Stimulated activated effector memory CD8-positive, alpha-beta T cell treated with anti-CD3 and anti-CD28 coated beads, Interleukin-12 subunit alpha, Interleukin-12 subunit beta, amount 100 ng/mL, for 72 hours (primary cell): ENCODE results near the gene STK25.
A peak's percentile ranks its signal among the peaks of the same experiment; 100 is the strongest.

Experiments used
- ATAC-seq: fragments of 150-1000 bp; cut with Tn5 transposase; 2 replicates; pipeline ENCODE4 v1.10.0; 2021
- DNase-seq, 2 donors: peaks; one replicate each; pipeline ENCODE4 v3.0.0; 2021 to 2022; ENCODE audit warnings: low spot score in 2 of 2
- H3K27ac Mint-ChIP-seq: one replicate; pipeline ENCODE4 v1.8.0; 2022; ENCODE audit warnings: mild to moderate bottlenecking, mixed read lengths
- H3K36me3 Mint-ChIP-seq: one replicate; pipeline ENCODE4 v1.8.0; 2022; ENCODE audit warnings: mild to moderate bottlenecking, mixed read lengths
- H3K4me1 Mint-ChIP-seq: one replicate; pipeline ENCODE4 v1.8.0; 2022; ENCODE audit warnings: mixed read lengths
- H3K4me3 Mint-ChIP-seq: one replicate; pipeline ENCODE4 v1.8.0; 2022; ENCODE audit warnings: mild to moderate bottlenecking, mixed read lengths
- H3K9me3 Mint-ChIP-seq: one replicate; pipeline ENCODE4 v1.8.0; 2022; ENCODE audit warnings: mixed read lengths

The STK25 gene

DNA sequence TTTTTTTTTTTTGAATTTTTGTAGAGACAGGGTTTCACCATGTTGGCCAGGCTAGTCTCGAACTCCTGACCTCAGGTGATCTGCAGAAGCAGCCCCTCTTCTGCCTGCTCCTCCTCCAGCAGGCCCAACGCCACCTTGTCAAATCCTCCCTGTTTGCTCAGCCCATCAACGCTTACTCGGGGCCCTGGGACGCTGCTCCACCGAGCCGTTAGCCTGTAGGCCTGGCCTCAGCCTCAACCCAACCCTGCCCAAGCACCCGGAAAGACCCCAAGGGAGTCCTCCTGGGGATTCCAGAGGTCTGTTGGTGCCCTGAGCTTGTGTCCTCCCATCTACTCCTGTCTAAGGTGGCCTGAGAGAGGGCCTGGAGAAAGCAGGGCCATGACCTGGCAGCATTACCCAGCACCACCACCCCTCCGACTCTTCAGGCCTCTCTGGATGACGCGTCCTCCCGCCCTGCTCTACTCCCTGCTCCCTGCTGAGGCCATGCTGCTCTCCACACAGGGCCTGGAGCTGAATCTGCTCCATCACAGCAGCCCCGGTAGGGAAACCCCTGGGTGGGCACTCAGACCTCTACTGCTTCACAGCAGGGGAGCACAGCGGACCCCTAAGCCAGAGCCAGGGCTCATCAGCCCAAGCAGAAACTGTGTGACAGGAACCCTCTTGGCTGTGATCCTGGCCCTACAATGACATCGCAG lies 3.2 kb downstream of the STK25 start:
- H3K36me3 Mint-ChIP-seq: peaks cover 11% of the 10 kb centered on the region
- H3K27ac Mint-ChIP-seq: peak overlapping the region; percentile 81
- no peak for DNase-seq
- no peak overlapping the region for H3K4me3 Mint-ChIP-seq
- H3K9me3 Mint-ChIP-seq: no peaks in the 10 kb centered on the region
- H3K4me1 Mint-ChIP-seq: peaks cover 38% of the 10 kb centered on the region
- no peak for ATAC-seq

DNA sequence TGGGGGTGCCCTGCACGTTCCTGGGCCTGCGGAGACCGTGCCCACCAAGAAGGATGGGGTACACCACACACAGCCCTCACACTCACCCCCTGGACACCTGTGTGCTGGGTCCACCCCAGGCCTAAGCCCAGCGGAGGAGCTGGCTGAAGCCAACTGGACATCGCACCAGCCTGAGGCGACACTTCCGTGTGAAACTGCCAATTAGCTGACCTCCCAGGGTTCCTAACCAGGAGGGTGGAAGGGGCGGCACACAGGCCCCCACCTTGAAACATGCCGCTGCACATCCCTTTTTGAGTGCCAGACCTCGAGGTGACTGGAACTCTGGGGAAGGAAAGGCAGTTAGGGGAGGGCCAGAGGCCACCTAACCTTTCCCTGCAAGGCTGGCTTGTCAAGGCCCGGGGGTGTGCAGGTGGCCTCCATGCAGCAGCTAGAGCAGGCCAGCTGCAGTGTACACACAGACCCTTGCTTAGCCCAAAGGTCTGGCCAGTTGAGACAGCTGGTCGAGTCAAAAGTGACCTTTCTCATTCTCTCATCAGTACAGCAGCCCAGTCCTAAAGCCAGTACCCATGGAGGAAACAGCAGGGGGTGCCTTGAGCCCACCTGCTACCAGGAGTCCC lies 4.5 kb downstream of the STK25 start:
- DNase-seq (no peak), ATAC-seq (no peak)
- peaks cover 5% of the 10 kb centered on the region for H3K36me3 Mint-ChIP-seq
- H3K27ac Mint-ChIP-seq: no peak overlapping the region
- no peak overlapping the region for H3K4me3 Mint-ChIP-seq
- peaks cover 30% of the 10 kb centered on the region for H3K4me1 Mint-ChIP-seq
- no peaks in the 10 kb centered on the region for H3K9me3 Mint-ChIP-seq

DNA sequence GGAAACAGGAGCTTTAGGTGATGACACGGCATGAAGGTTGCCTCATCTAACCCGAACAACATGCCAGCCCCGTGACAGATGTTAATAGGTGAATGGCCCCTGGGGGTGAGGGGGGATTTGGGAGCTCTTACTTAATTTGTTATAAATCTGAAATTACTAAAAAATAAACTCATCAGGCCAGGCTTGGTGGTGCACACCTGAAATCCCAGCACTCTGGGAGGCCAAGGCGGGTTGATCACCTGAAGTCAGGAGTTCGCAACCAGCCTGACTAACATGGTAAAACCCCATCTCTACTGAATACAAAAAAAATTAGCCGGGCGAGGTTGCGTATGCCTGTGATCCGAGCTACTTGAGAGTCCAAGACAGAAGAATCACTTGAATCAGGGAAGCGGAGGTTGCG lies 6.1 kb downstream of the STK25 start:
- Mint-ChIP-seq H3K36me3 (peaks cover 7% of the 10 kb centered on the region), H3K27ac (peak overlapping the region; percentile 26), H3K9me3 (no peaks in the 10 kb centered on the region), H3K4me1 (peaks cover 24% of the 10 kb centered on the region), H3K4me3 (no peak overlapping the region)
- ATAC-seq (no peak), DNase-seq (no peak)

DNA sequence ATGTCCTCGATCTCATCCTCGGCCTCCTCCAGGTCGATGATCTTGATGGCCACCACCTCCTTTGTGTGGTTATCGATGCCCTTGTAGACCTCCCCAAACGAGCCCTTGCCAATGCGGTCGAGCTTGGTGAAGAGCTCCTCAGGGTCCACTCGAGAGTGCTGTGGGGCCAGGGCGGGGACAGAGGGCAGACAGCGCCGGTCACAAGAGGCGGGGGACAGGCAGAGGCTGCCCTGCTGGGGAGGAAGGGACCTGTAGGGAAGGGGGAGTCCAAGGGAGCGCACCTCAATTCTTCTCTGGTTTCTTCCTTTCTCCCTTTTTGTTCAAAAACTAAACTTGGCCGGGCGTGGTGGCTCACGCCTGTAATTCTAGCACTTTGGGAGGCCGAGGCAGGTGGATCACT lies 6.8 kb downstream of the STK25 start:
- DNase-seq (no peak), ATAC-seq (no peak)
- Mint-ChIP-seq H3K4me3 (no peak overlapping the region), H3K27ac (peak overlapping the region; percentile 20), H3K9me3 (no peaks in the 10 kb centered on the region), H3K4me1 (peaks cover 17% of the 10 kb centered on the region), H3K36me3 (peaks cover 12% of the 10 kb centered on the region)

DNA sequence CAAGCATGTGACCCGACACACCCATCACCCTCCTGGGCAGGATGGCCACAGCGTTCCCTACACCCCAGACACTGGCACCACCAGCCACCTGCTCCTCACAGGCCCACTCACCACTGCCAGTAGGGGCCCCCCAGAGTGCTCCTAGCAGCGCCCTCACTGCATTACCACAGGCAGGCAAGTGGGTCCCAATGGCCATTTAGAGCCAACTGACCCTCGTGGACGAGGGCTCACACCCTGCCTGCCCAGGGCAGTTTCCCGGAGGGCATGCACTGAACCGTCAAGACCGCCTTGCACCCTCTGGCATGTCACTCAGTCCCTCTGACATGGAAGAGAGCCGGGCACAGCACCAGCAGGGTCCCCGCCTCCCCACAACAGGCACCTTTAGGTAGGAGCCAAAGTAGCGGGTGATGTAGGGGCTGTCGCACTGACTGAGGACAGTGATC lies 7.3 kb downstream of the STK25 start:
- ATAC-seq (no peak), DNase-seq (no peak)
- Mint-ChIP-seq H3K27ac (peak overlapping the region; percentile 20), H3K36me3 (peaks cover 16% of the 10 kb centered on the region), H3K9me3 (no peaks in the 10 kb centered on the region), H3K4me3 (no peak overlapping the region), H3K4me1 (peaks cover 12% of the 10 kb centered on the region)

DNA sequence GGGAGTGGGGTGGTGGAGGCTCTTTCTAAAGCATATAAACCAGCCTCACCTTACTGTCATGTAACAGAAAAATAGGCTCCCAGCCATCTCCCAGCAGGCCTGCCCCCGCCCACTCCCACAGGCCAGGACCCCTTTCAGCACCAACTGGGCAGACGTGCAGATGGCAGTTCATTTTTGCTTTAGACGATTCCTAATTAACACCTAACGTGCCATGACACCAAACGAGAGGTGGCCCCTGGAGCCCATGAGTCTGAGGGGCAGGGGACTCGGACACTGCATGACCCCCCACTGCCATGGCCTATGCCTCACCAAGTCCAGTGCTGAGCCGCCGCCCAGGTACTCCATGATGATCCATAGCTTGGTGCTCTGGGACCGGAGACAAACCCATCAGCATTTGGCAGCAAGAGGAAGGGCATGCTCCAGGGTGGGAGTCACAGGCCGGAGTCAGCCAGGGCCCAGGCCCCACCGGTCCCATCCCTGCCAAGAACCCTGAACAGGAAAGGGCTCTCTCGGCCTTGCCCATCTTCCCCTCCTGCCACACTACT lies 7.9 kb downstream of the STK25 start:
- H3K36me3 Mint-ChIP-seq: peaks cover 19% of the 10 kb centered on the region
- no peak overlapping the region for H3K4me3 Mint-ChIP-seq
- no peak overlapping the region for H3K27ac Mint-ChIP-seq
- no peak for ATAC-seq
- no peak for DNase-seq
- no peaks in the 10 kb centered on the region for H3K9me3 Mint-ChIP-seq
- H3K4me1 Mint-ChIP-seq: peaks cover 9% of the 10 kb centered on the region

DNA sequence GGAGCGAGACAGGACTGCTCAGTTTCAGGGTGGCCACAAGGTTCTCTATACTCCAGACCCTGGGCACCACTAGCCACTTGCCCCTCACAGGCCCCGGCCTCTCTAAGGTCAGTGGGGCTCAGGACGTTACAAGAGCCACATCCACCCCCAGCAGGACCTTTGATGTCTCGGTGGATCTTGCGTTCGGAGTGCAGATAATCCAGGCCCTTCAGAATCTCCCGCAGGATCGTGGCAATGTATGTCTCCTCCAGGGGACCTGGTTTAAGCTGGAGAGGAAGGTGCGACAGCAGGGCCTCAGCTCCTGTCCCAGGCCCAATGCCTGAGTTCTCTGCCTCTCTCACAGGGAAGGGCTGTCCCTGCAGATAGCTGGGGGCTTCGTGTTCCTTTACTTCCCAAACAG lies 8.4 kb downstream of the STK25 start:
- Mint-ChIP-seq H3K4me3 (no peak overlapping the region), H3K4me1 (peaks cover 4% of the 10 kb centered on the region), H3K27ac (no peak overlapping the region), H3K9me3 (no peaks in the 10 kb centered on the region), H3K36me3 (peaks cover 22% of the 10 kb centered on the region)
- DNase-seq (no peak), ATAC-seq (no peak)

DNA sequence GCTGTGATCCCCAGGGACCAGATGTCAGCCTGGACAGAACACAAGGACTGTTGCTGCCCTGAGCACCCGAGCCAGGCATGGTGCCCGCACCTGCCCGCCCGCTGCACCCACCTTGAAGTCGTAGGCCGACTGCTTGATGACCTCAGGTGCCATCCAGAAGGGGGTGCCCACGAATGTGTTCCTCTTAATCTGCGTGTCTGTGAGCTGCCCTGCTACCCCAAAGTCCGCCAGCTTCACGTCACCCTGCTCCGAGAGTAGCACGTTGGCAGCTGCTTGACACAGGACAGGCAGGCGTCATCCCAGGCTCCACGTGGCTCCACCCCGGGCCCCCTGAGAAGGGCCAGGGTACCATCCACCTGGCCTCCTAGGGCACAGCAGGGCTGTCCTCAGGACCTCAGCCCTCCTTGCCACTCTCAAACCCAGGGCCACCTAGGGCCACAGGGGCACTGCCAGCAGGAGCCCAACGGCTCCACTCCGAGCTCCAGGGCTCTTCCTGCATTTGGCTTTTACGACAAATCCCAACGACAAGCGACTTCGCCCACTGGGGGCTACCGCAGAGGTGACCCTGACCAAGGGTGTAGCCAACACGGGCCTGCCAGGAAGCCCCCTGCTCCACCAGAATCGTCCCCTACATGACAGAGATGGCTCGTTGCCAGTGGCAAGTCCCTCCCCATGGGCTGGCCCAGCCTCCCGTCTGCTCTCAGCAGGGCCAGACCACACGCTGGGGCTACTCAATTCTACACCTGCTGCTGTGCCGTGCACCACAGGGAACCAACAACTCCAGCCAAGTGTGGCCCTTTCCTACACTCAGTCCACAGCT lies 9.0 kb downstream of the STK25 start:
- ATAC-seq: no peak
- Mint-ChIP-seq H3K9me3 (no peaks in the 10 kb centered on the region), H3K4me3 (no peak overlapping the region), H3K27ac (no peak overlapping the region), H3K4me1 (no peaks in the 10 kb centered on the region), H3K36me3 (peaks cover 24% of the 10 kb centered on the region)
- DNase-seq: no peak

DNA sequence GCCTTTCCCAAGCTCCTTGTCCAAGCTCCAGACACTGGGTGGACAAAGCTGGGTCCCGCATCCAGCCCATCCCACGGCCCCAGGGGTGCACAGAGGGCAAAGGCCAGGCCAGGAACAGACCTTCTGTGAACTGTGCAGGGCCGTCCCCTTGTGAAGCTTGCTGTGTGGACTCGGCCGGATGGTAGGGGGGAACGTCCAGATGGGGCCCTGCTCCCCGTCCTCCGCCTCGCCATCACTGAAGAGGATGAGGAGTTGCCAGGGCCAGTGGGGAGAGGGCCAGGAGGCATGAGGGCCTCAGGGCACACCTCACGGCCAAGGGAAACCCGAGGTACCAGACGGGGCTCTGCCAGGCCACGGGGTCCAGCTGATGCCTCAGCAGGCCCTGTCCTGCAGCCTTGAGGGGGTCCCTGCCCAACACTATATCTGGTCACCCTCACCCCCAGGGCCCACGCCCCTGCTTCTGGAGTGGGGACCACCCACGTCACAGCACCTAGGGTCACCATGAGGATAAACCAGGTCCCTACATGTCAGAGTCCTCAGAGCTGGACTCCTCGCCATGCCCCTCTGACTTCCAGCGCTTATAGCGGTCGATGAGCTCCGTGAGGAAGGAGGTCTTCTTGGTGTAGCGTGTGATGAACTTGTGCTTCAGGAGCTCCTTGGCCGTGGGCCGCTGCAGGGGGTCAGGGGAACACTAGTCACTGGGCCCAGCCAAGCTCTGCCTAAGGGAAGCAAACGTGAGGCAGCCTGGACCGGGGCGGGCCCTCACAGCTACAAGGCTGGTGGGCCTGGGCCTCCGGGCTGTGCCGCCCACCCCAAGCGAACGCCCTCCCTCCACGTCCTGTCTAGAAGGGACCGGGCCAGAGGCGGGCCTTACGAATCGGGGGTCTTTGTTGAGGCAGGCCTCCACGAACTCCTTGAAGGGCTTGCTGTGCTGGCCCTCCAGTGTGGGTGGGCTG lies 10.0 kb downstream of the STK25 start:
- peaks cover 26% of the 10 kb centered on the region for H3K36me3 Mint-ChIP-seq
- DNase-seq: no peak
- no peaks in the 10 kb centered on the region for H3K9me3 Mint-ChIP-seq
- peak overlapping the region; percentile 60 for H3K27ac Mint-ChIP-seq
- H3K4me3 Mint-ChIP-seq: no peak overlapping the region
- ATAC-seq: no peak
- no peaks in the 10 kb centered on the region for H3K4me1 Mint-ChIP-seq

DNA sequence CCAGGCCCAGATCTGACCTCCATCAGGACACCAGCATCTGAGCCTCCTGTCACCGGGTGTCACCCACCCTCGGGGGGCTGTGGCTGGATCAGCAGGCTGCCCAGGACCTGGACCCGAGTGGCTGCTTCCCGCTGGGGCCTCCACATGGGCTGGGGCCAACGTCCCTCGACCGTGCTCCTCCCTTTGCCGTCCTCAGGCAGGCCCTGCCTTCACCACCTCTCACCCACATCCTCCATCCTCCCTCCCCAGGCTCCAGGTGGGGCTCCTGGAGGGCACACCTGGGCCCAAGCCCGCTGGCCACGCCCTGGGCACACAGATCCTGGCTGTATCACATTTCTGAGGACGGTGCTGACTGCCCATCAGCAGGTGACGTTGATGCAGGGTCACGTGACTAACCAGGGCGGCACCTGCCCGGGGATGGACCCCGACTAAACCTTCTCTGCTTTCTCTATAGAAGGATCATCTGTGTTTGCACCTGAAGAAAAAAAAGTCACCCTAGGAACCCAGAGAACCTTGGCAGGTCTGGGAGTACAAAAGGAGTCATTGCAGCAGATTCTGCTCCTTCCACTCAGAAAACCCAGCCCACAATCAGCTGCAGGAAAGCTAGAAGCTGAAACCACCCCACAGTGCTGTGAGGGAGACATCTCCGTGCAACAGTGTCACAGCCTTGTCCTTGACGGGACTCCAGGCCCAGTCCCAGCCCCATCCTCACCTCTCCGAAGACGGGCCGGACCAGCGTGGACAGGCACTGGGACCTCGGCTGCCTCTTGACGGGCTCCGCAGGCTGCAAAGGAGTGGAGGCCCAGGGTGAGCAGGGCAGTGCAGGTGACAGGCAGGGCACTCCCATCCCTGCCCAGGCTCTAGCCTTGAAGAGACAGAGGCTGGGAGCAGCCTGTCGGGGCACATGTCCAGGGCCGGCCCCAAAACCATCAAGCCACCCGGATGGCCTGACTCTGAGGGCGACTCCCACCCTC lies 11.2 kb downstream of the STK25 start:
- peaks cover 4% of the 10 kb centered on the region for H3K4me1 Mint-ChIP-seq
- peak overlapping the region; percentile 60 for H3K27ac Mint-ChIP-seq
- H3K36me3 Mint-ChIP-seq: peaks cover 32% of the 10 kb centered on the region

DNA sequence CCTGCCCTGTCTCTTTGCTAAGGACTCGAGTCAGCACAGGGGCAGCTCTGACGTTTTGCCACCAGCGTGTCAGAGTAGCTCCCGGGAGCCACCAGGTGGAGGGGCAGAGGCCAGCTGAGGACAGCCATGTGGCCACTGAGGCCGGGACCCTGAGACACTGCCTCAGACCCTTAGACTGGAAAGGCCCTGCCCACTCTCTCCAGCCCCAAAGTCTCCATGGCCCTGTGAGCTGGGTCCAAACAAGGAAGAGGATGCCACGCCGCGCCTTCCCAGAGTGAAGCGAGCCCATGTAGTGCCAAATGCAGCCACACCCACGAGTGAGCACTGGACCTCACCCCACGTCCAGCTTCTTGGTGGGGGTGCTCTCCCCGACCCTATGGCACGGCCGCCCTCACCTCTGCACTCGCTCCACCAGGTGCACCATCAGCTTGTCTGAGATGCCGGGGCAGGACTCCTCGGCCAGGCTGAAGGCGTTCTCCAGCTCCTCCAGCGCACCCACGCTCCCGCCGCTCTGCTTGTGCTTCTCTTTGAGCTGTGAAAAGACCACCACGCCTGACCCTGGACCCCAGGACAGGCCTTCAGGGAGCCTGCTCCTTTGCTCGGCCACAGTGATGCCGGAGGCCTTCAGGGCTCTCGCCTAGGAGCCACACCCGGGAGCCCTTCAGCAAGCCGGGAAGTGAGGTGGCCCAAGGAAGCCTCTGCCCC lies 12.2 kb downstream of the STK25 start:
- no peak overlapping the region for H3K27ac Mint-ChIP-seq
- peaks cover 6% of the 10 kb centered on the region for H3K4me1 Mint-ChIP-seq
- H3K36me3 Mint-ChIP-seq: peaks cover 32% of the 10 kb centered on the region
- no peak overlapping the region for H3K4me3 Mint-ChIP-seq
- ATAC-seq (no peak), DNase-seq (no peak)
- no peaks in the 10 kb centered on the region for H3K9me3 Mint-ChIP-seq

More for the DNA sequence above, 11.2 kb downstream of the STK25 start:
- H3K4me3 Mint-ChIP-seq: no peak overlapping the region
- ATAC-seq (no peak), DNase-seq (no peak)
- no peaks in the 10 kb centered on the region for H3K9me3 Mint-ChIP-seq

DNA sequence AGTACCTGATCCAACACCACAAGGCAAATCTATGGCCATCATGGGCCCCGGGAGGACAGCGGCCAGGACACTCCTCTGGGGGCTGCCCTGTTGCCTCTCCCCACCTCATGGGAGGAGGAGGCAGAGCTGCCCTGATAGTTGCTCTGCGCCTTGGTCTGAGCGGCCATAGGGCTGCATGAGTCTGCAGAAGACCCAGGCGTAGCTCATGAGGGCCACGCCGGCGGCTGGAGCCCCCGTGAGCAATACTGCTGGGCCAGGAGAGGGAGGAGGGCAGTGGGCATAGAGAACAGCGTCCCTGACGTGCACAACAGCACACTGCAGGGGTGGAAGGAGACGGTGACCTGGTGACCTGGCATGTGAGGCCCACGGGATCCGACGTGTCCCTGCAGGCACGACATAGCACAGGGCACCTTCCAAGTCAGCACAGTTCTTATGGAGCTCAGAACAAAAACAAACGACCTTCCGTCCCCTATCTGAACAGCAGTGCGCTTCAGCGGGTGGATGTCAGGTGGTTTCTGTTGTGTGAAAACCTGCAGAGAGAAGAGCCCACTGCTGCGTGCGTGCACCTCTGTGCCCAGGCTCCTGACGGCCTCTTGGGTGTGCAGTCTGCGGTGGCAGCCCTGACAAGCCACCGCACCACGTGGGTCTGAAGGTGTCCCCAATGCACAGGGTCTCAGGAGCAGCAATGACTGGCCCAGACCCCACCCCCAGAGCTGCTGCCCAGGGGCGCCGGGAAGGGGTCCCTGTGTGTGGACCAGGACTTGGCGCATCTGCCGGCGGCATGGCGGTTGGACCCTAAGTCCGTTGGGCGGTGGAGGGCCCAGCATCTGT lies 13.0 kb downstream of the STK25 start:
- ATAC-seq: no peak
- no peak overlapping the region for H3K4me3 Mint-ChIP-seq
- peaks cover 35% of the 10 kb centered on the region for H3K36me3 Mint-ChIP-seq
- H3K4me1 Mint-ChIP-seq: peaks cover 13% of the 10 kb centered on the region
- DNase-seq: no peak
- no peak overlapping the region for H3K27ac Mint-ChIP-seq
- no peaks in the 10 kb centered on the region for H3K9me3 Mint-ChIP-seq
